HG03060 (cell line): ENCODE measurements around the gene EVI5L.
"Not testable (repeated sequence)": the region's sequence is repeated elsewhere in the genome, so short reads cannot be mapped to it uniquely, and the experiment has no call there.

Experiments
- ATAC-seq: cut with Tn5 transposase; IDR thresholded peaks from one replicate; pipeline ENCODE4 v1.9.1; 2021; ENCODE audit warnings: low read depth, moderate number of reproducible peaks; ENCODE audit not compliant: unreplicated experiment

EVI5L gene

GRCh38 chr19:7829561-7830271 lies at the start of gene EVI5L:
Gene EVI5L, plus strand, starts transcription at chr19:7830218. Its CDS starts 16,325 bp downstream, at chr19:7846543.
- peak; percentile 85 for ATAC-seq

DNA sequence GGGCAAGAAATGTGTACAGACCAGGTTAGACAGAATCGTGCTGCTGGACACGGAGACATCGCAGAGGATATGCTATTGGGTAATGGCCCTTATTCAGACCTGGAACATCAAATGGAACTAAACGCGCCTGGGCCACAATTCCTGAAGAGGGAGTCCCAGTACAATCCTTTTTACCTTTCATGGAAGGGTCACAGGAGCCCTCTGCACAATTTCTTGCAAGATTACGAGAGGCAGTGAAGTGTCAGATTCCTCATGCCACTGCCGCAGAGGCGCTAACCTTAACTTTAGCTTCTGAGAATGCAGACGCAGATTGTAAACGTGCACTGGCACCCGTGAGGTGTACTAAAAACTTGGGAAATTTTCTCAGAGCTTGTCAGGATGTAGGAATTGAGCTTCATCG lies 48.9 kb upstream of the EVI5L start:
- ATAC-seq: no peak

DNA sequence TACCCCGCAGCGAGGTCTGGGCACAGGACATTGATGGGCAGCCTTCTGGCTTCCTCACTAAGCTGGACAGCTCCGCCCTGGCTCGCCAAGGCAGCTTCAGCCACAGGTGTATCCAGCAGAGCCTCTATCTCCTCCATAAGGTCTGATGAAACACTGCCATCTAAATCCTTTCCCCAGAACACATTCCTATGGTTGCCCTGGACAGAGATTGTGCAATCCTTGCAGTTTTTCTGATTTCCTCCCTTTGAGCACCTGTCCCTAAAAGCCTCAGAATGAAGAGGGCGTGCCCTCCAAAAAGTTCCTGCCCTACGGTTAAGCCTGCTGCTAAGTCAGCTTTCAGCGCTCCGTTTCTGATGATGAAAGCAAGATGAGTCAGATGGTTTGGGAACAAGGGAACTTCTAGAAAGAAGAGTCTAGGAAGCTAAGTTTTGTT lies 46.0 kb upstream of the EVI5L start:
- no peak for ATAC-seq

DNA sequence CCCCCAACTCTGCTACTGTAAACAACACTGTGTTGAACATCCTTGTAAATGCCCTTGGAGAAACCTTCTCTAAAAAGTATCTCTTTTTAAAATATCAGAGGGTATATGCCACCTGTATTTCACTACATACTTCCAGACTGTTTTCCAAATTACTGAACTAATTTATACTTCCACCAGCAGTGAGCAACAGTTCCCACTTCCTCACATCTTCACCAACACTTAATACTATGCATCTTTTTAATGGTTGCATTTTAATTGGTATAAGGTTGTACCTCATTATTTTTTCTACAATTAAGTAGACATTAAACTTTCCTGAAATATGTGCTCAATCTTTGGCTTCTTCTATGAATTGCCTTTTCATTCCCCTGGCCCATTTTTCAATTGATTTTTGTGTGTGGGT lies 45.2 kb upstream of the EVI5L start:
- ATAC-seq: no peak

DNA sequence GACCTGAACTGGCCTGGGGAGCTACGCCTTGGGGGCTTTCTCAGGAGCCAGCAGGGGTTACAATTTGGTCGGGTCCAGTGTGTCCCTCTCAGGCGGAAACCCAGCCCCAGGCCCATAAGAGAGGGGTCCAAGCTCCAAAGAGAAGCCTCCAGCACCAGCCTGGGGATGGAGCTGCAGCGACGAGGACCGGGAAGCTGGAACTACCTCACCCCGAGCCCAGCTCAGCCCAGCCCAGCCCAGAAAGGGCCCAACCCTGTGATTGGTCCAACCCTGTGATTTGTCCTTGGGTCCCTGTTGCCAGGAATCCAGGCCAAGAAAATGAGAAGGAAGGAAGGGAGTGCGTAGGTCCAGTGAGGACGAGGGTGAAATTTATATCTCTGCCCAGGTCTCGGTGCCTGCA lies 42.9 kb upstream of the EVI5L start:
- ATAC-seq: no peak

- no peak for ATAC-seq
Observed at GRCh38 chr19:7787602-7788177, 42.3 kb upstream of the EVI5L start.

GRCh38 chr19:7788178-7788932 lies 41.7 kb upstream of the EVI5L start:
- no peak for ATAC-seq

DNA sequence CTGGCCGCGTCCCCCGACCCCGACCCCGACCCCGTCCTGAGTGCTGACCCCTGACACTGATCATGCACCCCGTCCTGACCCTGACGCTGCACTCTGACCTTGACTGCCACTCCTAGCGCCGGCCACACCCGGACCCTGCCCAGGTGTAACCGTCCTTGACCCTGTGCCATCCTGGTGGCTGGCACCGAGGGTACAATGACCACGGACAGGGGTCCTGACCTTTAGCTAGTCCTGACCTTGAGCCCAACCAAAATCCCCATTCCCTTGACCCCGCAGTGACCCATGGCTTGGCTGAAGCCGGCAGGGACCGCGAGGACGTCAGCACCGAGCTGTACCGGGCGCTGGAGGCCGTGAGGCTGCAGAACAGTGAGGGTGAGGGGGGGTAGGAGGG lies 41.1 kb upstream of the EVI5L start:
- ATAC-seq: no peak

DNA sequence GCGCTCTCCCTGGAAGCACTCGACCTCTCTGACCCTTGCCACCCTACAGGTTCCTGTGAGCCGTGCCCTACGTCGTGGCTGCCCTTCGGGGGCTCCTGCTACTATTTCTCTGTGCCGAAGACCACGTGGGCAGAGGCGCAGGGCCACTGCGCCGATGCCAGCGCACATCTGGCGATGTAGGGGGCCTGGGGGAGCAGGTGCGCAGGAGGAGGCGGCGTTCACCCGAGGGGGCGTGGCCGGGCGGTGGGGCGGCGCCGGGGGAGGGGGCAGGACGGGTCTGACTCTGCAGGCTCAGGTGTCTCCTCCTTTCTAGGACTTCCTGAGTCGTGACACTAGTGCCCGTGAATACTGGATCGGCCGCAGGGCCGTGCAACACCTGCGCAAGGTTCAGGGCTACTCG lies 40.6 kb upstream of the EVI5L start:
- ATAC-seq: no peak

DNA sequence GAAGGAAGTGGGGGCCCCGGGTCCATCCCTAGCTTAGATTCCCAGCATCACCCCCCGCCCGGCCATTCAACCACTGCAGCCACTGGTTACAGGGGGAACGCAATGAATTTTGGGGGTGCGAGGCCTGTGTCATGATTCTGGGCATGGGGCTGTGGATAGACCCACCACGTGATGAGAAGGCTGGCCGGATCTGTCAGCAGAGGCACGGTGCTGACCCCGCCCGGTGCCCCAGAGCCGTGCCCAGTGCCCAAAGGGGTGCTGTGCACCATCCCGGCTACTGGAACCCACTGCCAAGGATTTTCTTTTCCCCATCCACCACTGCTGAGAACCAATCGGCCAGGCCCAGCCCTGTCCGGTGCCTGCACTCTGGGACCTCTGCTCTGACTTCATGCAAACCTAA lies 39.6 kb upstream of the EVI5L start:
- no peak for ATAC-seq

DNA sequence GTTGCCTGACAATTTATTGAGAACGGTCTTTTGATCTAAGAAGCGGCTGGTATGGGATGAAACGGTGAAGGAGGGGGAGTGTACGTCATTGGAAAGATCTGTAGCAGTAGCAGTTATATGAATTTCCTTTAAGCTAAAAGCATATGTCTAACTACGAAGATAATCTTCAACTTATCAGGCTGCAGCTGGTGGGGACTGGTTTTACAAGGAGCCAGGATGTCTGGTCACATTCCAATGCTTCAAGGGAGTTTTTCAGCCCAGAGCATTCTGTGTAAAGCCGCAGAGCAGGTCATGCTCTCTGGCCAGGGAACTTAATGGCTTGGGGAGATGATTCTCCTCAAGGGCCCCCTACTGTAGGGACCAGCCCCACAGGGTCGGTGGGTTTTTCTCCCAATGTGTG lies 37.7 kb upstream of the EVI5L start:
- ATAC-seq: no peak

DNA sequence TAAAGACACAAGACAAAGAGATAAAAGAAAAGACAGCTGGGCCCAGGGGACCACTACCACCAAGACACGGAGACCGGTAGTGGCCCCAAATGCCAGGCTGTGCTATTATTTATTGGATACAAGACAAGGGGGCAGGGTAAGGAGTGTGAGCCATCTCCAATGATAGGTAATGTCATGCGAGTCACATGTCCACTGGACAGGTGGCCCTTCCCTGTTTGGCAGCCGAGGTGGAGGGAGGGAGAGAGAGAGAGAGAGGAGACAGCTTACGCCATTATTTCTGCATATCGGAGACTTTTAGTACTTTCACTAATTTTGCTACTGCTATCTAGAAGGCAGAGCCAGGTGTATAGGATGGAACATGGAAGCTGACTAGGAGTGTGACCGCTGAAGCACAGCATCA lies 37.3 kb upstream of the EVI5L start:
- not testable (repeated sequence) for ATAC-seq

- ATAC-seq: no peak
Observed at GRCh38 chr19:7793493-7793892, 36.5 kb upstream of the EVI5L start.

- ATAC-seq: no peak
Observed at GRCh38 chr19:7795555-7796161, 34.4 kb upstream of the EVI5L start.

- ATAC-seq: no peak
Observed at GRCh38 chr19:7799640-7800355, 30.2 kb upstream of the EVI5L start.

- ATAC-seq: no peak
Observed at GRCh38 chr19:7801020-7801570, 28.9 kb upstream of the EVI5L start.

DNA sequence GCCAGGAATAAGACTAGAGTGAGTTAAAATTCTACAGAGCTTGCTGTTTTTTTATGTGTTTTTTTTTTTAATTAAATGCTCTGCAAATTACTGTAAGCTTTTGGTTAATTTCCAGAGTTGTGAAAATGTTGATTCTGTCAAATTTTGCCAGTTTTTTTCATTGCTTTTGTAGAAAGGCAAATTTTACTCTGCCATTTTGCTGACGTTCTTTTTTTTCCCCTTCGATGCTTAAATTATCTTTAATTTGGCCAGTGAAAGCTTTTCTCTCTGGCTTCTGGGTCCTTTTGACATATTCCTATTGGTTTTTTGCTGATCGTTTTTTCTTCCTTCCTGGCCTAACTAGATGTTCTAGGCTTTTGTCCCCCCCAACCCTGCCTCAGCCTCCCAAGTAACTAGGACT lies 23.8 kb upstream of the EVI5L start:
- no peak for ATAC-seq

- no peak for ATAC-seq
Observed at GRCh38 chr19:7806876-7807275, 23.1 kb upstream of the EVI5L start.

DNA sequence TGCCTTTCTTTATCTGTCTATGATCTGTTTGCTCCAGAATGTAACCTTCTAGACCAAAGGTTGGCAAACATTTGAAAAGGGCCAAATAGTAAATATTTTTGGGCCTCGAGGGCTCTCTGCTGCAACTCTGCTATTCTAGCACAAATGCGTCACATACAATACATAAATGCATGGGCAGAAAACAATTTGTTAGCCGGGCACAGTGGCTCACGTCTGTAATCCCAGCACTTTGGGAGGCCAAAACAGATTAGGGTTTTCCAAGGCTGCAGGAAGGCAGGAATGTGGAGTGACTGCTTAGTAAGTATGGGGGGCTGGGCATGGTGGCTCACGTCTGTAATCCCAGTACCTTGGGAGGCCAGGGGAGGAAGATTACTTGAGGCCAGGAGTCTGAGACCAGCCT lies 21.9 kb upstream of the EVI5L start:
- no peak for ATAC-seq

- ATAC-seq: no peak
Observed at GRCh38 chr19:7811989-7812388, 18.0 kb upstream of the EVI5L start.
